ENCODE results near the gene MRPS22. TPM values are rescaled to one million over a fixed set of nuclear protein-coding genes. Genes with fewer than 3 reads are reported as not detected.

MRPS22 gene
- total and polyA plus RNA-seq, 9 of the 15 experiments (the other 6 are each of a cell fraction or from before 2014, with no cell fraction given), result 148 to 397 (median 229) TPM

DNA sequence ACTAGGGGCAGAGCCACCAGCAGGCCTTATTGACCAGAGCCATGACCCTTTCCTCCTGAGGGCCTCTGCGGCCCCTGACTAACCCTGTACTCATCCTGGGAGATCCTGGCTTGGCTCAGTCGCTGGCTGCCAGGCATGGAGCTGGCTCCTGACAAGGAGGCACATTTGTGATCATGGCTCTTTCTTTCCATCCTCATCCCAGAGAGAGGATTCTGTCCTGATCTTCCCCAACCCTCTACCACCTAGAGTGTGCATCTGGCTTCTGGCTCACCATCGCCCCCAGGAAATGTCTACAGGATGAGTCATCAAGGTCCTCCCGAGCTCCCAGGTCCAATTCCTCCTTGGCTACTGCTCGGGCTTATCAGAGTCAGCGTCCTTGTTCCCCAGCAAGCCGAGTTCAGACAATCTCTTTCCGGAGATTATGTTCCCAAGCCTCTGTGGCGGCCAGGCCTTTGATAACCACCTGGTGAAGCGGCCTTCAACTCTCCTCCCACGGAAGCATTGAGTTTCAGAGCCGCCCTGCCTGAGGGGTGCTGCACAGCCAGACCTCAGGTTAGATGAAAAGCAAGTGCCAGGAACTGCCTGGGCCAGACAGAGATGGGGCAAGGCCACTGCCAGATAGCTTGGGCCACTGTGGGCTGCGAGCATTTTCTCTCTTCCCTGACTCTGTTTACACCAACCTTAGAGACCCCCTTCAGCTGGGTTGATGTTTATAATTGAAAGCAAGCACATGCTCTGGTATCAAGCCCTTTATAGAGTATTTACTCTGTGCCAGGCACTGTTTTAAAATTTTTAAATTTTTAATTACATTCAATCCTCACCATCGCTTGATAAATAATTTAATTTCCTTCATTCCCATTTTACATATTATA, 44.3 kb upstream of the MRPS22 start (continued):
- TF ChIP-seq ZFPM2 (CRISPR knock-in tag; IDR thresholded peaks at IDR 0.05), result no peak
- TF ChIP-seq ZNF384 (IDR thresholded peaks at IDR 0.05; ENCODE audit: low read depth, low read length), result no peak
- peak; percentile 49; the same call in 1 of the 2 replicates for TF ChIP-seq GABPA (tag; conservative IDR thresholded peaks at IDR 0.05; ENCODE audit: low read depth)
- TF ChIP-seq ZNF121 (CRISPR knock-in tag; conservative IDR thresholded peaks at IDR 0.05), result no peak
- TF ChIP-seq FOXK1 (CRISPR knock-in tag; IDR thresholded peaks at IDR 0.05; ENCODE audit: borderline replicate concordance), result no peak
- TF ChIP-seq BCOR (IDR thresholded peaks at IDR 0.05), result peak; percentile 76
- TF ChIP-seq ZBTB49 (CRISPR knock-in tag; IDR thresholded peaks at IDR 0.05; ENCODE audit: borderline replicate concordance), result no peak
- no peak for TF ChIP-seq PHB (CRISPR knock-in tag; IDR thresholded peaks at IDR 0.05)
- TF ChIP-seq, protein P1, sequence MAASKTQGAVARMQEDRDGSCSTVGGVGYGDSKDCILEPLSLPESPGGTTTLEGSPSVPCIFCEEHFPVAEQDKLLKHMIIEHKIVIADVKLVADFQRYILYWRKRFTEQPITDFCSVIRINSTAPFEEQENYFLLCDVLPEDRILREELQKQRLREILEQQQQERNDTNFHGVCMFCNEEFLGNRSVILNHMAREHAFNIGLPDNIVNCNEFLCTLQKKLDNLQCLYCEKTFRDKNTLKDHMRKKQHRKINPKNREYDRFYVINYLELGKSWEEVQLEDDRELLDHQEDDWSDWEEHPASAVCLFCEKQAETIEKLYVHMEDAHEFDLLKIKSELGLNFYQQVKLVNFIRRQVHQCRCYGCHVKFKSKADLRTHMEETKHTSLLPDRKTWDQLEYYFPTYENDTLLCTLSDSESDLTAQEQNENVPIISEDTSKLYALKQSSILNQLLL (CRISPR knock-in tag; IDR thresholded peaks at IDR 0.05; ENCODE audit: borderline replicate concordance), result no peak
- TF ChIP-seq ARNT (IDR thresholded peaks at IDR 0.05), result peak; percentile 94 to 95
- no peak for TF ChIP-seq HINFP (tag; conservative IDR thresholded peaks at IDR 0.05; ENCODE audit: low read depth)
- no peak for TF ChIP-seq COPS2 (conservative IDR thresholded peaks at IDR 0.05)
- no peak for TF ChIP-seq ELF2 (CRISPR knock-in tag; IDR thresholded peaks at IDR 0.05)
- no peak for TF ChIP-seq RFX5 (IDR thresholded peaks at IDR 0.05; ENCODE audit: low read depth, low read length)
- no peak for TF ChIP-seq THRAP3 (IDR thresholded peaks at IDR 0.05; ENCODE audit: borderline replicate concordance)
- peak; percentile 57 for TF ChIP-seq ZNF311 (CRISPR knock-in tag; IDR thresholded peaks at IDR 0.05)
- TF ChIP-seq, protein P2, sequence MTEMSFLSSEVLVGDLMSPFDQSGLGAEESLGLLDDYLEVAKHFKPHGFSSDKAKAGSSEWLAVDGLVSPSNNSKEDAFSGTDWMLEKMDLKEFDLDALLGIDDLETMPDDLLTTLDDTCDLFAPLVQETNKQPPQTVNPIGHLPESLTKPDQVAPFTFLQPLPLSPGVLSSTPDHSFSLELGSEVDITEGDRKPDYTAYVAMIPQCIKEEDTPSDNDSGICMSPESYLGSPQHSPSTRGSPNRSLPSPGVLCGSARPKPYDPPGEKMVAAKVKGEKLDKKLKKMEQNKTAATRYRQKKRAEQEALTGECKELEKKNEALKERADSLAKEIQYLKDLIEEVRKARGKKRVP (CRISPR knock-in tag; IDR thresholded peaks at IDR 0.05), result no peak; the same call in 1 of the 2 replicates
- TF ChIP-seq ARHGAP35 (IDR thresholded peaks at IDR 0.05; ENCODE audit: partially characterized antibody), result no peak
- no peak for TF ChIP-seq MYBL2 (IDR thresholded peaks at IDR 0.05; ENCODE audit: low read depth)
- TF ChIP-seq MYBL2 (CRISPR knock-in tag; IDR thresholded peaks at IDR 0.05; ENCODE audit: borderline replicate concordance), result no peak
- no peak for TF ChIP-seq DEAF1 (CRISPR knock-in tag; IDR thresholded peaks at IDR 0.05)
